ENCODE measurements around the gene SLC24A3.
A peak's percentile ranks its signal among the peaks of the same experiment; 100 is the strongest.
"Not testable (repeated sequence)": the region's sequence is repeated elsewhere in the genome, so short reads cannot be mapped to it uniquely, and the experiment has no call there.

SLC24A3 gene

DNA sequence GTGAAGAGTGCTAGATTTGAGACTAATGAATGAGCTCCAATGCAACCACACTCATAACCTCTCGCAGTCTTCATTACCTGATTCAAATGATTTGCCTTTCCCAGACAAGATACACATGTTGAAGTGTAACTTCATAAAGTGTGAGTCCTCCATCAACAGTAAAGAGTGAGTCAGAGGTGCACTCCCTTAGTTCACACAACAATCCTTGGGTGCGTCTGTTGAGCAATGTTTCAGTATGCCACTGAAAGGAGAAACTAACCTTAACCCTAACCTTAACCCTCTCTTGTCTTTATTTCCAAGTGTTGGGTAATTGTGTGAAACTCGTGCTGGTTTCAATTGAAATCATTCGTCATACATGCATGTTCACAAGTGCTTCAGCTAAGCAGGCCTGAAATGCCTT, 524.6 kb downstream of the SLC24A3 start:
- no peak for DNase-seq

DNA sequence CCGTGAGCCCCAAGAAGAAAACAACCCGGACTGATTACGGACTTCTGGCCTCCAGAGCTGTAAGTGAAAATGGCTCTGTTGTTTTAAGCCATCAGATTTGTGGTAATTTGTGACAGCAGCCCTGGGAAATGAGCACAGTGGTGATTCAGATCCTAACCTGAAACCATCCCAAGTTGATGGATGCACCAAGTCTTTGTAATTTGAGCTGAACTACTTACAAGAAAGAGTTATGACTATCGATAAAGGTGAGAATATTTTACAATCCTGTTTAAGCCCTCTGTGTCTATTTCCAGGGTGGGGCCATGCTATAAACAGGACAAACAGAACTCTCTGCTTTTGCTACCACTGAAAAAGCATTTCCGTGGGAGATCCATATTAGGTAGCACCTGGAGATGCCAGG, 526.5 kb downstream of the SLC24A3 start:
- DNase-seq, result no peak

DNA sequence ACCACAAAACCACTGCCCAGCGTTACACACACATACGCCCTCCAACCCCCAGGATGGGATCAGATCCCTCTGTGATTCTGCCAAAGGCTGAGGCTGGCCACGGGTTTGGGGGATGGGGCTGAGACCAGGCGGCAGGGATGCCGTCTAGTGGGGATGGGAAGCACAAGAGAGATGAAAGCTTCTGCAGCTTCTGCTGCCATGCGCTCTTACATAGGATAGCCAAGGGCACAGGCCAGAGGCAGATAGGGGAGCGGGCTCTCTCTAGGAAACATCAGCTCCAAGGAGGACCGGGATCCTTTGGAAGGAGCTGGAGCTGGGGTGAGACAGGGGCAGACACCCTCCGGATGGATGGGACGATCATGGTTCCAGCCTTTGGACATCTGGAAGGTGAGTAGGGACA, 526.9 kb downstream of the SLC24A3 start:
- no peak for DNase-seq

DNA sequence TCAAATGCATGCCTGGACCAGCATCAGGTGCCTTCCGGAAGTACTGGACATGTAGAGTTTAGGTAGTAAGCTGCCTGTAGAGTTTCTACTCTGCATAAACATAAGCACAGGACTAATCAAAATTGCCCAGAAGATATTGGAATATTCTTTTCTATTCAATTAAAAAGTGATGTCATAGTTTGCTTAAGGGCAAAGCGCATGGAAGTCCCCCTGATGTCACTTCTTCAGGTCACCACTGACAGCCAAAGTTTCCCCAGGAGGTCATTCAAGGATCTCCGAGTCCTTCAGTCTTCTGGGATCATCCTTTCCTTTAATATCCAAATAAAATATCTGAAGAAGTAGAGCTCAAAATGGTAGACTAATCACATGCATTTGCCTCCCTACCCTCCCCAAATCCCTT, 528.1 kb downstream of the SLC24A3 start:
- no peak for DNase-seq

DNA sequence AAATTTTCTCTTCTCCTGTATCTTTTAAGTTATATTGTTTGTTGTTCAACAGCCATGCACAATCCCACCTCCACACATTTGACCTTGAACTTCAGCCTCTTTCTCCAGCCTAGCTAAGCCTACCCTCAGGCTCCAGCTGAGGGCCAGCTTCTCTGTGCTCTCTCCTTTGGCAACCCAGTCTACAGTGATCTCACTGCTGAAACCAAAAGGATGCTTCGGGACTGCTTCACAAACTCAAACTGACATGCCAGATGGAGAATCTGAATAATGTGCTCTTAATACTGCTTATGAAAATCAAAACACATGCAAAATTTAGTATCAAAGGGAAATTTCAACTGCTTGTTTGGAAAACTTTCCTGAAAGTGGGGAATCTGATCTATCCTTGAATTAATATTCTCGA, 529.5 kb downstream of the SLC24A3 start:
- DNase-seq, result no peak

DNA sequence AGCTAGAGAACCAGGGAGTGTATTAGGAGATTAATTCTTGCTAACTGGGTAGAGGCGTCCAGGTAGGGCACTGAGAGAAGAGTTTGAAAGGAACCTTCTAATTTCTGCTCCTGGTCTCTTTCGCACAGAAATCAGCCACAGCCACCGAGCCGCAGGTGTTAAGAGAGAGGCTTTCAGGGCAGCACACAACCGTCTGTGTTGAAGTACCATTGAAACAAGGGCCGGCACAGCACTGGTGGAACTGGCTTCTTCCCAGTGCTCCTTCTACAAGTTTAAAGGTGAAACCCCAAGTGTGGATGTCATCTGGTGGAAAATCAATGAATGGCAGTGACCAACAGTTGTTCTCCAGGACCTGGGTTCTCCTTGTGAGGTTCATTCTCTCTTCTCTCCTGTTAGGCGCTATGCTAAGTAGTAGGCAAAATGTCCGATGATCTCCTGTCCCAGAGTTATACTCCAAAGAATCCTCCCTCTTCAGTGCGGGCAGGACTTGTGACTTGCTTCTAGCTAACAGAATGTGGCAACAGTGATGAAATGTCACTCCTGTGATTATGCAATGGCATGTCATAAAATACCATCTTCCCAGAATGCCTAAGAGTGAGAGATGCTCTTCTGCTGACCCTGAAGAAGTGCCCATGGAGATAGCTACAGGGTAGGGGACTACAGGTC, 530.7 kb downstream of the SLC24A3 start:
- DNase-seq, result no peak

DNA sequence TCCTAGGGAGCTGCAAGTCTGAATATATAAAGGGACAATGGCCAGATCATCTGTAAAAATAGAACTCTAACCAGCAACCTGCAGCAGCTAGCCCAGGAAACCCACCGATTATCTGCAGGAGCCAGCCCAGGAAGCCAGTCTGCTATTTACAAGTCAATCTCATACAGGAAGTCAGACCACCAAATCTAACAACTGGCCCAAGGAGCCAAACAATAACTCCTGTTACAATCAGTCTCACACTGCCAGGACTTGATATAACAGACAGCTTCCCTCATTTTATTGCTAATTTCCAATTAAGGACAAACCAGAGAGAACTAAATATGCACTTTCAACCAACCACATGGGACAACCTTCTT, 531.2 kb downstream of the SLC24A3 start:
- no peak for DNase-seq

DNA sequence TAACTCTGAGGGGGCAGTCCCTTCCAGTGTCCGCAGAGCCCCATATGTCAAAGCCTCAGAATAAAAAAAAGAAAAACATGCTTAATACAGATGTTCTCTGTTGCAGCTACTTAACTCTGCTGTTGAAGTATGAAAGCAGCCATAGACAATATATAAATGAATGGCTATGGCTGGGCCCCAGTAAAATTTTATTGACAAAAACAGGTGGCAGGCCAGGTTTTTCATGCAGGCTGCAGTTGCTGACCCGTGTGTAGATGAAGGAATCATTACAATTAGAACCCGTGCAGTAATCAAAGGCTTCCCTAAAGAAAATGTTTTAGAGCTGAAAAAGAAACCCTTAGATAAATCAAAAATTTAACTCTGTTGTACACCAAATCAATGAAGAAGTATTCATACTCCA, 532.7 kb downstream of the SLC24A3 start:
- DNase-seq, result no peak

DNA sequence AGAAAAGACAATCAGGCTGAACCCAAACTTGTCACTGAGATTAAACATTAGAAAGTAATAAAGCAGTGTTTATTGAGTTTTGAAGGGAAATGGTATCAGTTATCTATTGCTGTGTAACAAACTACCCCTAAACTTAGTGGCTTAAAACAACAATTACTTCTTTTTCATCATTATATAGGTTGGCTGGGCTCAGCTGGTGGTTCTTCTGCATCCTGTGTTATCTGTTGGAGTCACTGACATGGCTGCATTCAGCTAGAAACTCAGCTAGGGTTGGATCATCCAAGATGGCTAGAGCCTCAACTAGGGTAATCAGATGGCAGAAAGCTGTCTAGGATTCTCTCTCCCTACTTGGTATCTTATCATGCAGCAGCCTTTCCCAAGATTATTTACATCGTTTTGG, 533.1 kb downstream of the SLC24A3 start:
- no peak for DNase-seq

DNA sequence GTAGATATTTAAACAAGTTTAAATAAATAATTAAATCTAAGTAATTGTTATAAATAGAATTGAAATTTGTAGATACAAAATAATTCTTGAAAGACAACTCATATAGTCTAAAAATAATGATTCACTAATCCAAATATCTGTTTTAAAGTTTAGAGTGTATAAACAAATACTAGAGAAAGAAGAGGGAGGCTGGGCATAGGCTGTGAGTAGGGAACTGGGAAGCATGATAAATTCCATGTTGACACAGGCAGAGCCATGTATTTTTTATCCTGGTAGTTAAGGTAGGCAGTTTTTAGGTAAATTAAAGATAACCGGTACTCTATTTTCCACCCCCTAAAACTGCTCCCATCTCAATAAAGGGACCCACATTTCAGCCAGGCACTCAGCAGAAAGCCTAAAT, 534.0 kb downstream of the SLC24A3 start:
- DNase-seq, result no peak

DNA sequence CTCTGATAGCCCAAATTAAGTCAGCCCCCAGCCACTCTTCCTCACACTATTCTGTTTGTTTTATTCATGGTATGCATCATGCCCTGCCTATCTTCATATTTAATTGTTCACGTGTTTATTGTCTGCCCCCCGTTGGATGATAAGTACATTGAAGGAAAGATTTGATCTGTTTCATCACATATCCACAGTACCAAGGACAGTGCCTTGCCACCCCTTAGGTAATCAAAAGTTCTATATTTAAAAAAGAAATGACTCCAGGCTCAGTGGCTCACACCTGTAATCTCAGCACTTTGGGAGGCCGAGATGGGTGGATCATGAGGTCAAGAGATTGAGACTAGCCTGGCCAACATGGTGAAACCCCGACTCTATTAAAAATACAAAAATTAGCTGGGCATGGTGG, 535.5 kb downstream of the SLC24A3 start:
- DNase-seq, result no peak

DNA sequence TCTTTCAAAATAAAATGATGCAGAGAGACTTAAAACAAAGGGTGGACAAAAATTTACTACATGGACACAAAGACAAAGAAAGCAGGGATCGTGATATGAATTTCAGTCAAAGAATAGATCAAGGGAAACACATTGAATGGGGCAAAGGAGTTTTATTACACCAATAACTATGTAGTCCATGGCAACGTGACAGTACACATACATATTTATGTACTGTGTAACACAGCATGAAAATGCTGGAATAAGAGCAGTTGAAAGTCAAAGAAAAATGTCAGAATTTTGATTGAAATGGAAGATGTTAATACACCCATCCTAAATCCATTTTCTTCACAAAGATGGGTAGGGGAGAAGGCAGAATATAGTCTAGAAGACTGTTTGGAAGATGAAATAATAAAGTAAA, 536.2 kb downstream of the SLC24A3 start:
- no peak for DNase-seq

DNA sequence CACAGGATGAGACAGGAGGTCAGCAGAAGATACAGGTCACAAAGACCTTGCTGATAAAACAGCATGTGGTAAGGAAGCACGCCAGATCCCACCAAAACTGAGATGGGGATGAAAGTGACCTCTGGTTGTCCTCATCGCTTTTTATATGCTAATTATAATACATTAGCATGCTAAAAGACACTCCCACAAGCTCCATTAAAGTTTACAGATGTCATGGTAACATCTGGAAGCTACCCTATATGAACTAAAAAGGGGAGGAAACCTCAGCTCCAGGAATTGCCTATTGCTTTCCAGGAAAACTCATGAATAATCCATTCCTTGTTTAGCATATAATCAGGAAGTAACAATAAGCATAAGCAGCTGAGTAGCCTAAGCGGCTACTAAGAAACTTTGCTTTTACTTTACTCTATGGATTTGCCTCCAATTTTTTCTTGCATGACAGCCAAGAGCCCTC, 537.2 kb downstream of the SLC24A3 start:
- DNase-seq, result no peak

DNA sequence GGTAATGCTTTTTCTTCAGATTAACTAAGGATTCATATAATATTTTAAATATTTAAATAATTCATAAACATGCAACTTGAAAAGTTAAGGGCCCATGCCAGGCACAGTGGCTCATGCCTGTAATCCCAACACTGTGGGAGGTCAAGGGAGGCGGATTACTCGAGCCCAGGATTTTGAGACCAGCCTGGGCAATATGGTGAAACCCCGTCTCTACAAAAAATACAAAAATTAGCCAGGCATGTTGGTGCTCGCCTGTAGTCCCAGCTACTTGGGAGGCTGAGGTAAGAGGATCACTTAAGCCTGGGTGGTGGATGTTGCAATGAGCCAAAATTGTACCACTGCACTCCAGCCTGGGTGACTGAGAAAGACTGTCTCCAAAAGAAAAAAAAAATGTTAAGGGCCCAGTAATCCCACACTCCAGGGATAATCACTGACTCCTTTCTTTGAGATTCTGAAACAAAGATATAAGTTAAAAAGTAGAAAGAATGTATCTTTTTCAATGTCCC, 537.7 kb downstream of the SLC24A3 start:
- DNase-seq, result no peak

DNA sequence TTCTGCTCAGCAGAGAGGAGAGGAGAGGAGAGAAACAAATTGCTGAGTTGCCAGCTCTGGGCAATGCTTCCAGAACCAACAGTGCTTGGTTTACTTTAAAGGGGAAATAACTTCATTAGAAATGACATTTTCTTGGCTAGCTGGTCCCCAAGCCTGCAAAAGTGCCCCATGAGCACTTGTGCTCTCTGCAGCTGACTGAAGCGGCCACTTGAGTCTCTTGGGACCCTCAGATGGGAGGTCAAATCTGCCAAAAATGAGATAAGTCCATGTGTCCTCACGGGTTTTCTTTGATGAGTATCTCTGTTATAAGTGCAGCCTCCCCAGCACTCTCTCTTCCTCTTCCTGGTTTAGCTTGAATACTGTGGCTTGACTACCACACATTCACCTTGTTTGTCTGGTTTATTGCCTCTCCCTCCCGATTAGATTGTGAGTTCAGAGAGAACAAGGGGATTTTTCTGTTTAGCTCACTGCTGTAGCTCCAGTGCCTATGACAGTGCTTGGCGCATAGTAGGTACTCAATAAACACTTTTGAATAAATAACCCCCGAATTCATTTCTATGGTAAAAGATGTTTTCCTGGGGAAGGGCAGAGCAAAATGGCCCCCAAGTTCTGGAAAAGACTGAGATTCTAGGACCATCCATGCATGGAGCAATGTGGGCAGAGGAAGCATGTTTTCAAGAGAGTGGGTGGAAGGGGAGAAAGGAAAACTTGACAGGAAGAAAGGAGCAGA, 538.6 kb downstream of the SLC24A3 start:
- no peak for DNase-seq

DNA sequence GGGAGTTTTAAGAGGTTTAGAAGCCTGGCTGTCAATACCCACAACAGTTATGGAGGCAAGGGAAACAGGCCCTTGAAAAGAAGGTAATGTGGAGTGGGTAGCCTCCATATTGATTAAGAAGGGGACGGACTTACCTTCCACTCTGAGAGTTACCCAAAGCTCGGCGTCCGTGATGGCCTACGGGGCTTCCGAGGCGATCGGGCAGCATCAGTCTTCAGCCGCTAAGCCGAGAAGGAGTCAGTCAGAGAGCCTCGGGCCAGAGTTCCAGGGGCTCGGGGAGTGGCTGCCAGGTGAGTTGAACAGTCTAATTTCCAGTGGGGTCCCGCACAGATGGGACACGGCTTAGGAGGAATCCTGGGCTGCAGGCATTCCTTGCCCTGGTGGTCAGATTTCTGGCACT, 541.8 kb downstream of the SLC24A3 start:
- DNase-seq, result not testable (repeated sequence)

DNA sequence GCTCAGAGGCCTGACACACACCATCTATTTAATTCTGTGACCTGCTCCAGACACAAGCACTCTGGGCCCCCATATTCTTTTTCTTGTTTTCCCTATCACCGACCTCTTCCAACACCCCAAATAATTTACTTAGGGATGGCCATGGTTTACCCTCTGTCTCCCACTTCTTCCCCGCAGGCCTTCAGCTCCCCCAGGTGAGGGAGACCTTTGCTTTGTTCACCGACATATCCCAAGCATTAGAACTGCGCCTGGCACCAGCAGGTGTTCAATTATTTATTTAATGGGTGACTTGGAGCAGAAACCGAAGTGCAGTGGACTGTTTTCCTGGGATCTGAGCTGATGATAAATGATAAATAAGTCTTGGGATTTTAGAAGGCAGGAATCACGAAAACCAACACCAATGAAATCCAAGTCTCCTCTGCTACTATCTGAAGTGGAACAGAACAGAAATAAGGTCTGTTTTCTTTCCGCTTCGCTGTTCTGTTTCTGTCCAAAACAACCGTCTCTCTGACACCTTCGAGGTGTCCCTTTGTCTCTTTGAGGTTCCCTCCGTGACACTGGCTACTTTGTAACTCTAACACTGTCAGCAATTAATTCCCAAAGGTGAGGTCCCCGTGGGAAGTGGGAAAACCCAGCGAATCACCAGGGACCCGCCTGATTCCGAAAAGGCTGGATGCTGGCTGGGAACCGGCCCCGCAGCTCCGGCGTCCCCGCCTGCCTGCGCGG, 544.5 kb downstream of the SLC24A3 start:
- no peak for DNase-seq

DNA sequence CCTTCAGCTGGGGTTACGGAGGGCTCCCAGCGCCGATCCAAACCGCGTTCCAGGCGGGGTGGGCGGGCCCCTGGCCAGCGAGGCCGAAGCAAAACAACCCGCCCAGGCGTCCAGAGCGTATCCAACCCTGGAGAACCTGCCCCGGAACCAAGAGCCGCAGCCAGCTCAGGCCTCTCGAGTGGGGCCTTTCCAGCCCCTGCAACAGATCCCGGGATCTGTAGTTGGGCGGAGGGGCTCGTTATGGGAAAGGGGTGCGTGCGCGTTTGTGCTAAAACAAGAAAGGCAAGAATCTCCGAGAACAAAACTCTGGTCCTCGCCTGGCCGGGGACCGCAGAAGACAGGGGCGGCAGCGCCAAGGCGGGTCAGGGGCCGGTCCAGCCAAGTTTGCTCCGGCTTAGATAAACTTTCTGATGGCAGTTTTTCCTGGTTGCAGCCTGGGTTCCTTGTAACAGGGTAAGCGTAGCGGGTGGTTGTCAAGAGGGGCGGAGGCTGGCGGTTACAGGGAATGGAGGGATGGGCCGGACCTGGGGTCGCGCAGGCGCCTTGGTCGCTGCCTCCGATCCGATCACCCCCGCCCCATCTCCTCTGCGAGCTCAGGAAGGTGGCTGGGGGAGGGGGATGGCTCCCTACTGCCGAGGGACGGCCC, 545.2 kb downstream of the SLC24A3 start:
- peak; percentile 93 for DNase-seq

DNA sequence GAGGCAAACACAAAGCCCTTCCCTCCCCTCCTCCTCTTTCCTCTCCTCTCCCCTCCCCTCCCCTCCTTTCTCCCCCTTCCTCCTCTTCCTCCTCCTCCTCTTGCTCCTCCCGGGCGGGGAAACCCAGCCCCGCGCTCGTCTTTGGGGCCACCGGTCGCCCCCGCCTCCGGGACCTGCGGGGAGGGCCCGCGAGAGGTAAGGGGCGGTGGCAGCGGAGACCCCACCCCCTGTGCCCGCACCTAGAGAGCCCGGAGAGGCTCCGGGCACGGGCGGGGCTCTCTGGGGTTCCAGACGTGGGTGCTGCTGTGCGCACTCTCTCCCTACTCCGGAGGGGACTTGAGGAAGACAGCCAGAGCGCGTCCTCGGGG, 545.7 kb downstream of the SLC24A3 start, which contains the start of gene RIN2:
RIN2 (plus strand) TSS at position 126 of the 368 bp plus-strand sequence. CDS start 131,344 bp downstream, outside the sequence.
- DNase-seq, result no peak

DNA sequence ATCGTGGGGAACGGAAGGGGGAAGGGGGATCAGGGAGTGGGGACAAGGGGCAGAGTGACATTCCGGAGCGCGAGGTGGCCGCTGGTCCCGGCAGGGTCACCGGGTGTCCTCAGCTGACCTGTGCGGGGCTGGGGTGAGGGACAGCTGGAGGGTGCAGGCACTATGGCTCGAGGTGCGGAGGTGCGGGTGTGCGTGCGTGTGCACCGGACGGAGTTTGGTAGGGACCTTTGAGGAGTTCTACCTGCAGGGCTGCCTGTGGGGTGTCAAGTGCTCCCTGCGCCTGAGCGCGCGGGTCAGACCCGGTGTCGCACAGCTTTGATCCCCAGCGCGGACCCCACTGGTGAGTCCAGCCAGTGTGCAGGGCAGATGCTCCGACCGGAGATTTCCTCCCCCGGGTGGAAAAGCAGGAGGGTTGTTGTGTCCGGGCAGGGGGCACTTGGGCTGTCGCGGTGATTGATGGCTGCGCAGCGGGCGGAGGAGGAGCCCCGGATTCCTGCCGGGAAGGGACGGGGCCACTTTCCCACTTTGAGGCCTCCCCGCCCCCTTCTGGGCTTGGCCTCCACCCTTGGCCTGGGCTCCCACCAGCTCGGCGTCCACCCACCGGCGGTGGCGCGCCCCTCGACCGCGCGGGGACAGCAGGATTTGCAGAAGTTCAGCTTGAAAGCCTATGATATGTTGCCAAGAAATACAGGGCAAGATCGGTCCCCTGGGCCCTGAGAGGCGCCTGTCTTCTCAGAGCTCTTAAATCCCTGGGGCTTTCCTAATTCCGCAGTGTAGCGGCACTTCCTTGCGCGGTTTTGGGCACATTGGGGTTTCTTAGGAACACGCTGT, 546.3 kb downstream of the SLC24A3 start:
- peak; percentile 82 for DNase-seq

DNA sequence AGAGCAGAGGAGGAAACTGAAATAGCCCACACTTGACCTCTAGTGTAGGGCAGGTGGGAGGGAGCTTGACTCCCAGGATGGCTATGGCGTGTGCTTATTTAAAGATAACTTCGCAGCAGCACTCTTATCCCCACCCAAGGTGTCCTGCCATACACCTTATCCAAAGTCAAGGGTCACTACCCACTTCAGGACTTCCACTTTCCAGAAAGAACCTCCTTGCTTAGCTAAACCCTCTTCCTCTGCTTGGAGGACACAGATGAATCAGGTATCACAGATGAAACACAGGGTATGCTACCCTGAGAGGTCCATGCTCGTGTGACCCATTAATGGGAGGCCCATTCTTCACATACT, 547.9 kb downstream of the SLC24A3 start:
- DNase-seq, result no peak

DNA sequence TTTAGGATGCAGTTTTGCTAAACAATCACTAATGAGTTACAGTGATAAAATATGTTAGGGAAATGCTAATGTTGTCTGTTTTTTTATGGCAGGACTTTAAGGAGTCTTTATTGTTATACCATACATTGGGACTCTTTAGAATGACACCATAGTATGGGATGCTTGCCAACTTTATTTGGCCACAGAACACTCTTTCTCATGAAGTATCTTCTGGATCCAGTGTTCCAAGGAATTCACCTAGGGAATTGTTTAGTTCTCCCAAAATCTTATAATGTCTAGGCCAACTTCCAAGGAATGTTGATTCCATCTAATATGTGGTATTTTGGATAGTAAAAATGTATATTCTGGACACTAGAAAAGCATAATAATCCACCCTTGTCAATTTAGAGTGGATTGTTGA, 548.9 kb downstream of the SLC24A3 start:
- DNase-seq, result no peak

DNA sequence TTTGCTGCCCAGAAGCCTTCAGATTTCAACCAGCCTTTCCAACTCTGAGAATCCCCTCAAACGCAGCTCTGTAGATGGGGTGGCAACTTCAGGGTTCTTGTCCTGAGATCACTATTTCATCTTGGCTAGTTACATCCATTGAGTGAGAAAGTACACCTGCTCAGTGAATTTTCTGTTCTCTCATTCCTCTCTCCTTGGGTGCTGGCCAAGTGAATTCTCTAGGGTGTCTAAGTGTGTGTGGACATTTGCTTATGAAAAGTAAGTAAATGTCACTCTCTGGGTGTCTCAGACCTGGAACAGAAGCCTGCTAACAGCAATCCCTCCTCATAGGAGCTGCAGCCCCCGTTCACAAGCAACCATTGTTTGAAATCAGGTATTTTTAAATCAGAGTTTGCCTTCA, 549.4 kb downstream of the SLC24A3 start:
- DNase-seq, result no peak
